Neural progenitor cell (in vitro differentiated cells): ENCODE results near the gene SNRNP70. TPM values are rescaled to one million over a fixed set of nuclear protein-coding genes. Genes with fewer than 3 reads are reported as not detected.
A peak's percentile ranks its signal among the peaks of the same experiment; 100 is the strongest.

Experiments used
- DNase-seq: peaks from one replicate; pipeline ENCODE4 v3.0.0-alpha.2; 2016; ENCODE audit warnings: low spot score
- H2AFZ ChIP-seq: fragments of 200-600 bp; sonication (generic); replicated peaks from 2 replicates; pipeline ENCODE4 v1.6.1; 2016; ENCODE audit warnings: antibody characterized with exemption
- H3F3A ChIP-seq: fragments of 200-600 bp; sonication (generic); 2 replicates; pipeline ENCODE4 v1.6.1; 2016; ENCODE audit warnings: antibody characterized with exemption, low read depth
- H3K27ac ChIP-seq: fragments of 200-600 bp; sonication (generic); 2 replicates; pipeline ENCODE4 v1.5.1; 2016; ENCODE audit warnings: mild to moderate bottlenecking
- H3K27me3 ChIP-seq: fragments of 200-600 bp; sonication (generic); 2 replicates; pipeline ENCODE4 v1.6.1; 2016; ENCODE audit warnings: mild to moderate bottlenecking, moderate library complexity
- H3K36me3 ChIP-seq: fragments of 200-600 bp; sonication (generic); 2 replicates; pipeline ENCODE4 v1.5.1; 2016
- H3K4me1 ChIP-seq: fragments of 200-600 bp; sonication (generic); 2 replicates; pipeline ENCODE4 v1.6.1; 2016; ENCODE audit warnings: mixed run types
- H3K4me2 ChIP-seq: fragments of 200-600 bp; sonication (generic); 2 replicates; pipeline ENCODE4 v1.6.1; 2016
- H3K4me3 ChIP-seq: fragments of 200-600 bp; sonication (generic); 2 replicates; pipeline ENCODE4 v1.5.1; 2016
- H3K79me2 ChIP-seq: fragments of 200-600 bp; sonication (generic); 2 replicates; pipeline ENCODE4 v1.6.1; 2016; ENCODE audit warnings: low read depth
- H3K9ac ChIP-seq: fragments of 200-600 bp; sonication (generic); 2 replicates; pipeline ENCODE4 v1.6.1; 2016
- H3K9me3 ChIP-seq: fragments of 200-600 bp; sonication (generic); 2 replicates; pipeline ENCODE4 v1.5.1; 2016; ENCODE audit warnings: low read depth
- H4K20me1 ChIP-seq: fragments of 200-600 bp; sonication (generic); 2 replicates; pipeline ENCODE4 v1.6.1; 2016; ENCODE audit warnings: low read depth
- H3K27ac Mint-ChIP-seq: 3 replicates; pipeline ENCODE4 v1.8.0; 2021; ENCODE audit warnings: mixed read lengths
- H3K27me3 Mint-ChIP-seq: 2 replicates; pipeline ENCODE4 v1.8.0; 2022; ENCODE audit warnings: low read depth, mild to moderate bottlenecking, inconsistent platforms, moderate library complexity, mixed read lengths; ENCODE audit not compliant: insufficient read depth
- H3K36me3 Mint-ChIP-seq: 3 replicates; pipeline ENCODE4 v1.8.0; 2021; ENCODE audit warnings: mixed read lengths
- H3K4me1 Mint-ChIP-seq: 3 replicates; pipeline ENCODE4 v1.8.0; 2021; ENCODE audit warnings: mixed read lengths
- H3K4me3 Mint-ChIP-seq: 3 replicates; pipeline ENCODE4 v1.8.0; 2021; ENCODE audit warnings: mild to moderate bottlenecking, moderate library complexity, mixed read lengths
- H3K9me3 Mint-ChIP-seq: 3 replicates; pipeline ENCODE4 v1.8.0; 2020; ENCODE audit warnings: mixed read lengths
- EZH2 ChIP-seq: fragments of 200-600 bp; sonication (generic); IDR thresholded peaks from 2 replicates; pipeline ENCODE4 v1.6.1; 2017; ENCODE audit warnings: antibody characterized with exemption, mild to moderate bottlenecking, moderate library complexity
- EZH2phosphoT487 ChIP-seq: fragments of 200-600 bp; sonication (generic); IDR thresholded peaks from 2 replicates; pipeline ENCODE4 v1.6.1; 2017; ENCODE audit warnings: antibody characterized with exemption
- total RNA-seq: library from RNA; depleted of rRNA; stranded (reverse); fragments of >200 nt; gene quantifications from 2 replicates; pipeline ENCODE4 v1.2.3, GENCODE V29; 2015; ENCODE audit warnings: low replicate concordance
- TF ChIP-seq, protein P1 (sequence below): fragments of 200-600 bp; sonication (generic); IDR thresholded peaks from 2 replicates; pipeline ENCODE4 v1.5.1; 2017; ENCODE audit warnings: antibody characterized with exemption, mild to moderate bottlenecking

SNRNP70 gene
- total RNA-seq, 1 donor from 2014 or later, result 162 TPM

DNA sequence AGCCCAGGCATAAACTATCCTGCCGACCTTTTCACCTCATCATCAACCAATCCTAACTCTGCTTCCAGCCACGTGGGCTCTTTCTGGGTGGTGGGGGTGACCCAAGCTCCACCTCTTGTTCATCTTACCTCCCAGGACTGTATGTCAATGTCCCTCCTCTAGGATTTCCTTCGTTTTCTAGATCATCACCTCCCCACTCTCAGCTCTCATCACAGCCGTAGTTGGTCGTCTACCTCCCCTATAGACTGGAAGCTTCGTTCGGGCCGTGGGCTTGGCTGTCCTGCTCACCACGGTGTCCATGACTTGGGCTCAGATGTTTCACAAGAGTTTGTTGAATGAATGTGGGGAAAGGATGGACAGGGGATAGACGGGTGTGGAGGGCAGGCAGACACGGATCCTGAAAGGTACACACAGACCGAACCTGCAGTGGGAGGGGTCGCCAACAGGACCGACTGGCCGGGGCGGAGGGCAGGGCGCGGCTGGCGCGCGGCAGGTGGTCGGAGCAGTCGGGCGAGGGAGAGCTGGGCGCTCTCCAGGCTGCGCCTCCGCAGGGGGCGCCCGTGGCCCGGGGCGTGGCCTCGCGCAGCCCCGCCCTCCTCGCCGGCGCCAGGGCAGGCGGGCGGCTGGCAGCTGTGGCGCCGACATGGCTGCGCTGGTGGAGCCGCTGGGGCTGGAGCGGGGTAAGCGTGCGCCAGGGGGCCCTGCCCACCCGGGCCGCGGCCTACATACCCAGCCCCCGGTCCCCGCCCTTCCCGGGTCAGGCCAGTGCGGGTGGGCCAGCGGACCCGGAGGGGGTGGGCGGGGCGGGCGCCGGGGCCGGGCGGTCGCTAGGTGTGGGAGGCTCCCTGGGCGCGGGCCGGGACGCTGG is 28.7 kb downstream of the SNRNP70 start, which contains the start of gene LIN7B:
Gene LIN7B, plus strand, starts transcription at position 609 of the 868 bp plus-strand sequence. Its CDS starts 35 bp downstream, at position 644.
- DNase-seq, result peak; percentile 84
- Histone ChIP-seq H3K4me1 (peaks cover 4% of the 10 kb centered on the region), H3K36me3 (no peaks in the 10 kb centered on the region), H3K4me3 (peak within 1 kb of the TSS; percentile 96), H3K9ac (peak within 1 kb of the TSS; percentile 33), H3K27ac (no peak within 1 kb of the TSS), H4K20me1 (peaks cover 37% of the 10 kb centered on the region), H3K79me2 (no peaks in the 10 kb centered on the region), H3K27me3 (peaks cover 8% of the 10 kb centered on the region), H3F3A (peaks cover 40% of the 10 kb centered on the region), H2AFZ (peak within 1 kb of the TSS; percentile 97), H3K4me2 (peak within 1 kb of the TSS; percentile 99), H3K9me3 (no peaks in the 10 kb centered on the region)
- Mint-ChIP-seq H3K9me3 (no peaks in the 10 kb centered on the region), H3K4me3 (peak within 1 kb of the TSS; percentile 90), H3K27me3 (peaks cover 7% of the 10 kb centered on the region), H3K36me3 (peaks cover 10% of the 10 kb centered on the region), H3K27ac (no peak within 1 kb of the TSS), H3K4me1 (peaks cover 27% of the 10 kb centered on the region)
- no peak for TF ChIP-seq EZH2
- TF ChIP-seq, protein P1, sequence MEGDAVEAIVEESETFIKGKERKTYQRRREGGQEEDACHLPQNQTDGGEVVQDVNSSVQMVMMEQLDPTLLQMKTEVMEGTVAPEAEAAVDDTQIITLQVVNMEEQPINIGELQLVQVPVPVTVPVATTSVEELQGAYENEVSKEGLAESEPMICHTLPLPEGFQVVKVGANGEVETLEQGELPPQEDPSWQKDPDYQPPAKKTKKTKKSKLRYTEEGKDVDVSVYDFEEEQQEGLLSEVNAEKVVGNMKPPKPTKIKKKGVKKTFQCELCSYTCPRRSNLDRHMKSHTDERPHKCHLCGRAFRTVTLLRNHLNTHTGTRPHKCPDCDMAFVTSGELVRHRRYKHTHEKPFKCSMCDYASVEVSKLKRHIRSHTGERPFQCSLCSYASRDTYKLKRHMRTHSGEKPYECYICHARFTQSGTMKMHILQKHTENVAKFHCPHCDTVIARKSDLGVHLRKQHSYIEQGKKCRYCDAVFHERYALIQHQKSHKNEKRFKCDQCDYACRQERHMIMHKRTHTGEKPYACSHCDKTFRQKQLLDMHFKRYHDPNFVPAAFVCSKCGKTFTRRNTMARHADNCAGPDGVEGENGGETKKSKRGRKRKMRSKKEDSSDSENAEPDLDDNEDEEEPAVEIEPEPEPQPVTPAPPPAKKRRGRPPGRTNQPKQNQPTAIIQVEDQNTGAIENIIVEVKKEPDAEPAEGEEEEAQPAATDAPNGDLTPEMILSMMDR, result peak; percentile 40
- TF ChIP-seq EZH2phosphoT487, result no peak

DNA sequence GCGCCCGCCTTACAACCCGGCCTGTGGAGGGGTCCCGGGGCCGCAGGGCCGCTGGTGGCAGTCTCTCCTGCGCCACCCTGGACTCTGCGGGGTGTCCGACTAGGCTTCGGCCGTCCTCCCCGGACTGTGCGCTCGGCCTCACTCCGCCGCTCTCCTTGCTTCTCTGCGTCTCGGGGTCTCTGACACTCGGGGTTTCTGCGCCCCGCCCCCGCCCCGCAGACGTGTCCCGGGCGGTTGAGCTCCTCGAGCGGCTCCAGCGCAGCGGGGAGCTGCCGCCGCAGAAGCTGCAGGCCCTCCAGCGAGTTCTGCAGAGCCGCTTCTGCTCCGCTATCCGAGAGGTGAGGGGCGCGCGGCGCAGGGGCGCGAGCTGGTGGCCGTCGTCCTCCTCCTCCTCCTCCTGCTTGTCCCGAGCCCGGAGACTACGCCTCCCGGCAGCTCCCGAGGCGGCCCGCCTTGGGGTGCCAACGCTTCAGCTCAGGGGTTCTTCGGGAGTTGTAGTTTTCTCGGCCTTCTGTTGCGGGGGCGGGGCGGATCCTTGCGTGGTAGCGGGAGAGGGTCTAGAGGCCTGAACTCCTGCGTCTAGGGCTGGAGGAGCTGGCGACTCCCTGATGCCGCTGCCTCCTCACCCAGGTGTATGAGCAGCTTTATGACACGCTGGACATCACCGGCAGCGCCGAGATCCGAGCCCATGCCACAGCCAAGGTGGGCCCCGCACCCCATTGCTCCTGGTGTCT is 29.5 kb downstream of the SNRNP70 start:
- TF ChIP-seq EZH2 (peak; percentile 36), EZH2phosphoT487 (no peak)
- DNase-seq, result peak; percentile 93
- Mint-ChIP-seq H3K27ac (no peak overlapping the region), H3K4me3 (peak overlapping the region; percentile 82), H3K9me3 (no peaks in the 10 kb centered on the region), H3K4me1 (peaks cover 27% of the 10 kb centered on the region), H3K36me3 (peaks cover 6% of the 10 kb centered on the region), H3K27me3 (peaks cover 9% of the 10 kb centered on the region)
- Histone ChIP-seq H2AFZ (peak overlapping the region; percentile 97), H3F3A (peaks cover 34% of the 10 kb centered on the region), H3K27me3 (peaks cover 14% of the 10 kb centered on the region), H3K36me3 (no peaks in the 10 kb centered on the region), H3K79me2 (no peaks in the 10 kb centered on the region), H3K9ac (peak overlapping the region; percentile 33), H3K4me3 (peak overlapping the region; percentile 96), H3K4me2 (peak overlapping the region; percentile 99), H3K27ac (no peak overlapping the region), H3K9me3 (no peaks in the 10 kb centered on the region), H4K20me1 (peaks cover 37% of the 10 kb centered on the region), H3K4me1 (peaks cover 4% of the 10 kb centered on the region)

DNA sequence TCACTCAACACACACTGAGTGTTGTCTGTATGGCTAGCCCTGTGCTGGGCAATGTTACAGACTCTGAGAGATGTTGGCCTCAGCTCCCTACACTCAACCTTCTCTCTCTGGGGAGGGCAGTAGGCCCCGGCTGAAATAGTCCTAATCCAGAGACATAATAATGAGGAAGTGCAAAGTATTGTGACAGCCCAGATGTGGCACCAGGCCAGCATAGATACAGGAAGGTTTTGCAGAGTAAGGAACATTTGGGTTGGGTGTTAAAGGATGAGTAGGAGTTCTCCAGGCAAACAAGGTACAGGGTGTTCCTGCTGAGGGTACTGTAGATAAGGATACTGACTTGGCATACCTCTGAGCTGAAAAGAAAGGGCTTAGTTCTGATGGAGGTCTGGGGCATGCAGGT is 31.3 kb downstream of the SNRNP70 start:
- TF ChIP-seq, protein P1, result no peak
- TF ChIP-seq EZH2 (no peak), EZH2phosphoT487 (no peak)
- Histone ChIP-seq H3F3A (peaks cover 26% of the 10 kb centered on the region), H3K27ac (no peak overlapping the region), H3K4me2 (no peak overlapping the region), H3K27me3 (peaks cover 32% of the 10 kb centered on the region), H3K9ac (no peak overlapping the region), H3K36me3 (no peaks in the 10 kb centered on the region), H3K9me3 (no peaks in the 10 kb centered on the region), H3K79me2 (no peaks in the 10 kb centered on the region), H3K4me3 (no peak overlapping the region), H2AFZ (no peak overlapping the region), H3K4me1 (peaks cover 4% of the 10 kb centered on the region), H4K20me1 (peaks cover 42% of the 10 kb centered on the region)
- H3K27ac Mint-ChIP-seq, result no peak overlapping the region
- peaks cover 35% of the 10 kb centered on the region for H3K4me1 Mint-ChIP-seq
- no peak for DNase-seq
- peak overlapping the region; percentile 54 for H3K4me3 Mint-ChIP-seq
- peaks cover 15% of the 10 kb centered on the region for H3K27me3 Mint-ChIP-seq
- no peaks in the 10 kb centered on the region for H3K9me3 Mint-ChIP-seq
- H3K36me3 Mint-ChIP-seq, result peaks cover 6% of the 10 kb centered on the region
